ENCODE results near the gene IMPA2. TPM values are rescaled to one million over a fixed set of nuclear protein-coding genes. Genes with fewer than 3 reads are reported as not detected.

The IMPA2 gene
- total and polyA plus RNA-seq, 2 experiments from 2014 or later, result 75.6 to 130 TPM

DNA sequence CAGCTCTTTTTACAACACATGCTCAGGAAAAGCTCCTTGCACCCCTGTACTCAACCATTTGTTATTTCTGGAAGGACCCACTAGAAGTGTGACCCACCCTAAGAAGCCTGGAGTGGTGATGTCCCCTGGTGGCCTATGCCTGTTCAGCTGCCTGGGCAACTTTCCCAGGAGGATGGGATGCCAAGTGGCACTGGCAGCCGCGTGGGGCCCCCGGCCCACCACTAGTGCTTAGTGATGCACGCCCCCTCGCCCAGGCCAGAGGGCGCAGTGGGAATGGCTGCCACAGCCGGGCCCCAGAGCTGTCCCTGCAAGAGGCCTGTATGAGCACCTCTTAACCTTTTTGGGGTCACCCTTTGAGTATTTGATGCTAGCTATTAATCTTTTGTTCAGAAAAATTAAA is 18.1 kb downstream of the IMPA2 start:
- Histone ChIP-seq H3K27ac (peak overlapping the region; percentile 95), H3K4me3 (no peak overlapping the region), H3K4me2 (no peak overlapping the region), H2AFZ (no peak overlapping the region), H3K9me3 (ENCODE audit: low read depth) (no peaks in the 10 kb centered on the region), H4K20me1 (ENCODE audit: insufficient read depth, poor library complexity, severe bottlenecking) (no peaks in the 10 kb centered on the region), H3K27me3 (no peaks in the 10 kb centered on the region), H3K9me2 (replicated peaks; ENCODE audit: insufficient read depth) (no peaks in the 10 kb centered on the region), H3K4me1 (ENCODE audit: insufficient read depth) (peaks cover 20% of the 10 kb centered on the region), H3K36me3 (replicated peaks; ENCODE audit: insufficient read depth, low read depth) (no peaks in the 10 kb centered on the region), H3K79me2 (peaks cover 26% of the 10 kb centered on the region)
- TF ChIP-seq, protein P1, sequence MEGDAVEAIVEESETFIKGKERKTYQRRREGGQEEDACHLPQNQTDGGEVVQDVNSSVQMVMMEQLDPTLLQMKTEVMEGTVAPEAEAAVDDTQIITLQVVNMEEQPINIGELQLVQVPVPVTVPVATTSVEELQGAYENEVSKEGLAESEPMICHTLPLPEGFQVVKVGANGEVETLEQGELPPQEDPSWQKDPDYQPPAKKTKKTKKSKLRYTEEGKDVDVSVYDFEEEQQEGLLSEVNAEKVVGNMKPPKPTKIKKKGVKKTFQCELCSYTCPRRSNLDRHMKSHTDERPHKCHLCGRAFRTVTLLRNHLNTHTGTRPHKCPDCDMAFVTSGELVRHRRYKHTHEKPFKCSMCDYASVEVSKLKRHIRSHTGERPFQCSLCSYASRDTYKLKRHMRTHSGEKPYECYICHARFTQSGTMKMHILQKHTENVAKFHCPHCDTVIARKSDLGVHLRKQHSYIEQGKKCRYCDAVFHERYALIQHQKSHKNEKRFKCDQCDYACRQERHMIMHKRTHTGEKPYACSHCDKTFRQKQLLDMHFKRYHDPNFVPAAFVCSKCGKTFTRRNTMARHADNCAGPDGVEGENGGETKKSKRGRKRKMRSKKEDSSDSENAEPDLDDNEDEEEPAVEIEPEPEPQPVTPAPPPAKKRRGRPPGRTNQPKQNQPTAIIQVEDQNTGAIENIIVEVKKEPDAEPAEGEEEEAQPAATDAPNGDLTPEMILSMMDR (IDR thresholded peaks at IDR 0.05; ENCODE audit: poor library complexity), result no peak
- TF ChIP-seq EZH2phosphoT487 (IDR thresholded peaks at IDR 0.05; ENCODE audit: low read depth, severe bottlenecking, unreplicated experiment), result no peak
- no peak for TF ChIP-seq EZH2 (IDR thresholded peaks at IDR 0.05; ENCODE audit: borderline replicate concordance)
- 94% methylated on average over 7 of the region's 7 CpGs for WGBS (ENCODE audit: low lambda C conversion rate, missing lambda C conversion rate)
- DNase-seq (ENCODE audit: low spot score), result no peak

DNA sequence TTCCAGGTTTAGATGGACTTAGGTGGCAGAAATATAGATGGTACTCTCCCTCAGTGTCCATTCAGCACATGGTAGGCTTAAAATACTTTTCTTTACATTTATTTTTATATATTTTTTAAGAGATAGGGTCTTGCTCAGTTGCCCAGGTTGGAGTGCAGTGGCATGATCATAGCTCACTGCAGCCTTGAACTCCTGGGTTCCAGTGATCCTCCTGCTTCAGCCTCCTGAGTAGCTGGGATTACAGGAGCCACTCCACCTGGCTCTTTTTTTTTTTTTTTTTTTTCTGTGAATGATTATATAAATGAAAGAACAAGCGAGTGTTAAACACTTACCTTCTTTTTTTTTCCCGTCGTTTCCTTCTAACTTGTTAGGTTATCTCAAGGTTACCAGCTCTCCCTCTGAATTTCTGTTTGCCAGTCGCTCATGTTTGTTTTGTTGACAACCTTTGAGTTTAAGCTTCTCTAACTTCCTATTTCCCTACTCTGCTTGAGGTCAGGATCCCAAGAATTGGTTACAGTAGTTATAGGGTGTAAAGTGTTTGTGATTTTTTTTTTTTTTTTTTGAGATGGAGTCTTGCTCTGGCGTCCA is 18.9 kb downstream of the IMPA2 start:
- 74% methylated on average over 5 of the region's 5 CpGs for WGBS (ENCODE audit: low lambda C conversion rate, missing lambda C conversion rate)
- no peaks in the 10 kb centered on the region for H3K27me3 ChIP-seq
- no peak overlapping the region for H3K4me2 ChIP-seq
- H3K9me3 ChIP-seq (ENCODE audit: low read depth), result no peaks in the 10 kb centered on the region
- peaks cover 22% of the 10 kb centered on the region for H3K4me1 ChIP-seq (ENCODE audit: insufficient read depth)
- H3K9me2 ChIP-seq (replicated peaks; ENCODE audit: insufficient read depth), result no peaks in the 10 kb centered on the region
- H2AFZ ChIP-seq, result no peak overlapping the region
- DNase-seq (ENCODE audit: low spot score), result peak; percentile 67
- no peak for TF ChIP-seq EZH2phosphoT487 (IDR thresholded peaks at IDR 0.05; ENCODE audit: low read depth, severe bottlenecking, unreplicated experiment)
- TF ChIP-seq, protein P1 (IDR thresholded peaks at IDR 0.05; ENCODE audit: poor library complexity), result no peak
- no peak for TF ChIP-seq EZH2 (IDR thresholded peaks at IDR 0.05; ENCODE audit: borderline replicate concordance)
- H3K79me2 ChIP-seq, result peaks cover 26% of the 10 kb centered on the region
- H3K27ac ChIP-seq, result peak overlapping the region; percentile 95
- H4K20me1 ChIP-seq (ENCODE audit: insufficient read depth, poor library complexity, severe bottlenecking), result no peaks in the 10 kb centered on the region
- no peak overlapping the region for H3K4me3 ChIP-seq
- H3K36me3 ChIP-seq (replicated peaks; ENCODE audit: insufficient read depth, low read depth), result no peaks in the 10 kb centered on the region

DNA sequence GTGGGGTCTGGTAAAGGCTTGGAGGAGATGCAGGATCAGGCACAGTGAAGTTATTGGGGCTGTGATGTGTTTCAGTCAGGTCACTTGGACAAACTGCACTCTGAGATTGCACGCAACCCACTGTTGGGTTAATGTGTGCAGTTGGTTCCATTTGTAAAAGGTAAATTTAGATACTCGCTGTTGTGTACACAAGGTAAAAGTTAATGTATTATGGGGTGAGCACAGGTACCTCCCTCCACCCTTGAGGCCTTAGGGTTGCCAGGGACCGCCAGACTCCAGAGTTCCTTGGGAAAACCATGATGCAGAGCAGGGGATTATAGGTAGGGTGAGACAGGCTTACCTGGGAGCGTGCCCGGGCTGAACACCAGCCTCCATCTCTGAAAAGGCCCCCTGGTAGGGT is 20.1 kb downstream of the IMPA2 start:
- 57% methylated on average over 5 of the region's 5 CpGs for WGBS (ENCODE audit: low lambda C conversion rate, missing lambda C conversion rate)
- H3K4me1 ChIP-seq (ENCODE audit: insufficient read depth), result peaks cover 24% of the 10 kb centered on the region
- peak overlapping the region; percentile 95 for H3K27ac ChIP-seq
- DNase-seq (ENCODE audit: low spot score), result peak; percentile 65
- no peaks in the 10 kb centered on the region for H3K36me3 ChIP-seq (replicated peaks; ENCODE audit: insufficient read depth, low read depth)
- TF ChIP-seq EZH2 (IDR thresholded peaks at IDR 0.05; ENCODE audit: borderline replicate concordance) (no peak), EZH2phosphoT487 (IDR thresholded peaks at IDR 0.05; ENCODE audit: low read depth, severe bottlenecking, unreplicated experiment) (no peak)
- TF ChIP-seq, protein P1 (IDR thresholded peaks at IDR 0.05; ENCODE audit: poor library complexity), result no peak
- H3K4me2 ChIP-seq, result no peak overlapping the region
- H3K79me2 ChIP-seq, result peaks cover 21% of the 10 kb centered on the region
- no peaks in the 10 kb centered on the region for H3K9me3 ChIP-seq (ENCODE audit: low read depth)
- no peak overlapping the region for H3K4me3 ChIP-seq
- H3K27me3 ChIP-seq, result no peaks in the 10 kb centered on the region
- no peak overlapping the region for H2AFZ ChIP-seq
- H3K9me2 ChIP-seq (replicated peaks; ENCODE audit: insufficient read depth), result no peaks in the 10 kb centered on the region
- H4K20me1 ChIP-seq (ENCODE audit: insufficient read depth, poor library complexity, severe bottlenecking), result no peaks in the 10 kb centered on the region

Data from hepatocyte (in vitro differentiated cells).